ENCODE data around the gene ATP6AP2.
"Not testable (repeated sequence)": the region's sequence is repeated elsewhere in the genome, so short reads cannot be mapped to it uniquely, and the experiment has no call there.

Gene ATP6AP2

DNA sequence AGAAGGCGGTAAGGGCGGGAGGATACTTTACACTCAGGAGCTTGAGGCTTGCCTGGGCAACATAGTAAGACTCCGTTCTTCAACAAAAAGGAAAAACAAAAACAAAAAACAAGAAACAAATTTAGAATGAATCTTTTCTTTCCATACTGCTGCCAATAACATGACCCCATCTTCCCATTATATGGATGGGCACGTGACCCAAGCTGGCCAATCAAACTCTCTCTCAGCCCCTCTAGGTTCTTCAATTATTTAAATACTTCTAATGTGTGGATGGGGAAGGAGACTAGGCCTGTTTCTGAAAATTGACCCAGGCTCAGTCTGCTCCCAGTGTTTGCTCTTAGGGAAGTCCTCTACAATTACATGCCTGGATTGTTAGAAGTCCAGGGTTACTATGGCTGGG lies 22.2 kb upstream of the ATP6AP2 start:
- H3K4me3 ChIP-seq (replicated peaks; ENCODE audit: low read depth, low read length), result no peak overlapping the region
- no peak for DNase-seq (ENCODE audit: extremely low read depth, low read depth)
- TF ChIP-seq, protein P1, sequence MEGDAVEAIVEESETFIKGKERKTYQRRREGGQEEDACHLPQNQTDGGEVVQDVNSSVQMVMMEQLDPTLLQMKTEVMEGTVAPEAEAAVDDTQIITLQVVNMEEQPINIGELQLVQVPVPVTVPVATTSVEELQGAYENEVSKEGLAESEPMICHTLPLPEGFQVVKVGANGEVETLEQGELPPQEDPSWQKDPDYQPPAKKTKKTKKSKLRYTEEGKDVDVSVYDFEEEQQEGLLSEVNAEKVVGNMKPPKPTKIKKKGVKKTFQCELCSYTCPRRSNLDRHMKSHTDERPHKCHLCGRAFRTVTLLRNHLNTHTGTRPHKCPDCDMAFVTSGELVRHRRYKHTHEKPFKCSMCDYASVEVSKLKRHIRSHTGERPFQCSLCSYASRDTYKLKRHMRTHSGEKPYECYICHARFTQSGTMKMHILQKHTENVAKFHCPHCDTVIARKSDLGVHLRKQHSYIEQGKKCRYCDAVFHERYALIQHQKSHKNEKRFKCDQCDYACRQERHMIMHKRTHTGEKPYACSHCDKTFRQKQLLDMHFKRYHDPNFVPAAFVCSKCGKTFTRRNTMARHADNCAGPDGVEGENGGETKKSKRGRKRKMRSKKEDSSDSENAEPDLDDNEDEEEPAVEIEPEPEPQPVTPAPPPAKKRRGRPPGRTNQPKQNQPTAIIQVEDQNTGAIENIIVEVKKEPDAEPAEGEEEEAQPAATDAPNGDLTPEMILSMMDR (IDR thresholded peaks at IDR 0.05; ENCODE audit: low read depth, low read length, missing control alignments), result no peak

DNA sequence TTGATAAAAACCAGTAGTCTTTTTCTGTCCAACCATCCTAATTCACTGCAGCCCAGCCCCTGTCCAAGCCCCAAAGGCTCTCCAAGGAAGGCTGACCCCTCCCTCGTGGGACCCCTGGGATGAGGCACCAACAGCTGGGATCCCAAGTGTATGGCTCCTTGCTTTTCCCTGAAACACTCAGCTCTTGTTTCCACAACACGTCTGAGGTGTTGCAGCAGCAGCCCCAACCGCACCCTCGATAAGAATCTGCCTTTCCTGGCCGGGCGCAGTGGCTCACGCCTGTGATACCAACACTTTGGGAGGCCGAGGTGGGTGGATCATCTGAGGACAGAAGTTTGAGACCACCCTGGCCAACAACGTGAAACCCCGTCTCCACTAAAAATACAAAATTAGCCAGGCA lies 17.0 kb upstream of the ATP6AP2 start:
- no peak for DNase-seq (ENCODE audit: extremely low read depth, low read depth)
- TF ChIP-seq, protein P1 (IDR thresholded peaks at IDR 0.05; ENCODE audit: low read depth, low read length, missing control alignments), result no peak
- H3K4me3 ChIP-seq (replicated peaks; ENCODE audit: low read depth, low read length), result no peak overlapping the region

DNA sequence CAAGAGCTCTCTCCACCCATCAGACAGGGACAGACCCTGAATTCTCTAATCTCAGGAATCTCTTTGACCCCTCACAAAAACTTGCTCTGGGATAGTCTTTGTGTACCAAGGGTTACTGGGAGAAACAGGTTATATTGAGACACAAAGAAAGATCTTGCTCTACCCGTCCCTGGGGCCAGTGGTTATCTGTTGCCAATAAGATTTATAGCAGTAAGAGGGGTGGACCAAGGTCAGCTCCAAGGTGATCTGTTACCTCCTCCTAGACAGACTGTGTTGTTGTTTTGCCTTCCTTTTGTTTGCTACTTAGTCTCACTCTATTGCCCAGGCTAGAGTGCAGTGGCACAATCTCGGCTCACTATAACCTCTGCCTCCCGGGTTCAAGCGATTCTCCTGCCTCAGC lies 16.3 kb upstream of the ATP6AP2 start:
- H3K4me3 ChIP-seq (replicated peaks; ENCODE audit: low read depth, low read length), result no peak overlapping the region
- DNase-seq (ENCODE audit: extremely low read depth, low read depth), result no peak
- TF ChIP-seq, protein P1 (IDR thresholded peaks at IDR 0.05; ENCODE audit: low read depth, low read length, missing control alignments), result no peak

DNA sequence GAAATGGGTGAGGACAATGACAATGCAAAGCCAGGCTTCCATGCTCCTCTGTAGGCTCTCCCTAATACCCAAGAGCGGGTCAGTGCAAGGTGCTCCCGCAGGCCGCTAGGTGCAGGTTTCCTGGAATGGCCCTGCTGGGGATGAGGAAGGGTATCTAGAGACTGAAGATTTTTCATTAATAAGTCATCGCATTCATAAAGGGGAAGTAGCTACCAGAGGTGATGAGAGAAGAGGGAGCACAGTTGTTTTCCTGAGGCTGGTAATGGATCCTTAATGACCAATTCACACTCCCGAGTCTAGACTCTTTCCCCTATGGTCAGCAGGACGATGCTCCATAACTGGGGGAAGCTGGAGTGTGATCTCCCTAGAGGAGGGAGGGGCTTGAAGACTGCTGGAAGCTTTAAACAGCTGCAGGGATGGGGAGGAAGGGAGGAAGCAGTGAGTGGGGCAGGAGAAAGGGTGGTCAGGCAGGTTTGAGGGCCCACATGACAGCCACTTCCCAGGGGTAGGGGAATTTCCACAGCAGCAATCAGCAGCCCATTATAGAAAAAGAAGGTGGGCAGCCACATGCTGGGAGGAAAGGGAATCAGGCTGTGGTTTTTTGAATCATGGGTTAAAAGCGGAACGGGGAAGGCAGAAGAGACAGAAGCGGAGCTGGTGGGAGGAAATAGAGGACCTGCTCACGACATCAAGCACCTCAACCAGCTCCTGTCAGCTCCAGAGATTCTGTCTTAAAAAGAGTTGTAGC lies 10.2 kb upstream of the ATP6AP2 start:
- no peak for DNase-seq (ENCODE audit: extremely low read depth, low read depth)
- H3K4me3 ChIP-seq (replicated peaks; ENCODE audit: low read depth, low read length), result no peak overlapping the region
- TF ChIP-seq, protein P1 (IDR thresholded peaks at IDR 0.05; ENCODE audit: low read depth, low read length, missing control alignments), result no peak

DNA sequence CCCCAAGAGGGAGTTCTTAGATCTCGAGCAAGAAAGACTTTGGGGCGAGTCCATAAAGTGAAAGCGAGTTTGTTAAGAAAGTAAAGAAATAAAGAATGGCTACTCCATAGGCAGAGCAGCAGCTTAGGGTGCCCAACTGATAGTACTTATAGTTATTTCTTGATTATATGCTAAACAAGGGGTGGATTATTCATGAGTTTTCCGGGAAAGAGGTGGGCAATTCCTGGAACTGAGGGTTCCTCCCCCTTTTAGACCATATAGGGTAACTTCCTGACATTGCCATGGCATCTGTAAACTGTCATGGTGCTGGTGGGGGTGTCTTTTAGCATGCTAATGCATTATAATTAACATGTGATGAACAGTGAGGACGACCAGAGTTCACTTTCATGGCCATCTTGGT lies 9.6 kb upstream of the ATP6AP2 start:
- not testable (repeated sequence) for H3K4me3 ChIP-seq (replicated peaks; ENCODE audit: low read depth, low read length); DNase-seq (ENCODE audit: extremely low read depth, low read depth)

DNA sequence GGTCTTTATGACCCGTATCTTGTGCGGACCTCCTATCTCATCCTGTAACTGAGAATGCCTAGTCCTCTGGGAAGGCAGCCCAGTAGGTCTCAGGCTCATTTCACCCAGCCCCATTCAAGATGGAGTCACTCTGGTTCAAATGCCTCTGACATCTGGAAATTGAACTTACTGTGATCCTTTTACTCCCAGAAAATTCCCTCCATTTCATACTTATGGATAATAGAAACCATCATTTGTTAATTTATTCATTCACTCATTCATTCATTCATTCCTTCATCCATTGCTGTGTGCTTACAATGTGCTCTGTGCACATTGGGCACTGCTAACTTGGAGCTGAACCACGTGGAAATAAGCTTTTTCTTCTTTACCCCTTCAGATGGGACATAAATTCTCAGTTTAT lies 9.2 kb upstream of the ATP6AP2 start:
- TF ChIP-seq, protein P1 (IDR thresholded peaks at IDR 0.05; ENCODE audit: low read depth, low read length, missing control alignments), result no peak
- no peak for DNase-seq (ENCODE audit: extremely low read depth, low read depth)
- H3K4me3 ChIP-seq (replicated peaks; ENCODE audit: low read depth, low read length), result no peak overlapping the region

DNA sequence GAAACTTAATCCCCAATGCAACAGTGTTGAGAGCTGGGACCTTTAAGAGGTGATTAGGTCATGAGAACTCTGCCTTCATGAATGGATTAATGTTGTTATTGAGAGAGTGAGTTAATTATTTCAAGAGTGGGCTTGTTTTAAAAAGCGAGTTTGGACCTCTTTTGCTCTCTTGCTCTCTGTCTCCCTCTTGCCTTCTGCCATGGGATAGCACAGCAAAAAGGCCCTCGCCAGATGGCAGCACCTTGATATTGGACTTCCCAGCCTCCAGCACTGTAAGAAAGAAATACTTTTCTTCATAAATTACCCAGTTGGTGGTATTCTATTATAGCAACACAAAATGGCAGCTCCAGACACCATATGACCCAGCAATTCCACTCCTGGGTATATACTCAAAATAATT lies 7.0 kb upstream of the ATP6AP2 start:
- TF ChIP-seq, protein P1 (IDR thresholded peaks at IDR 0.05; ENCODE audit: low read depth, low read length, missing control alignments), result peak; percentile 56
- no peak for DNase-seq (ENCODE audit: extremely low read depth, low read depth)
- H3K4me3 ChIP-seq (replicated peaks; ENCODE audit: low read depth, low read length), result no peak overlapping the region

DNA sequence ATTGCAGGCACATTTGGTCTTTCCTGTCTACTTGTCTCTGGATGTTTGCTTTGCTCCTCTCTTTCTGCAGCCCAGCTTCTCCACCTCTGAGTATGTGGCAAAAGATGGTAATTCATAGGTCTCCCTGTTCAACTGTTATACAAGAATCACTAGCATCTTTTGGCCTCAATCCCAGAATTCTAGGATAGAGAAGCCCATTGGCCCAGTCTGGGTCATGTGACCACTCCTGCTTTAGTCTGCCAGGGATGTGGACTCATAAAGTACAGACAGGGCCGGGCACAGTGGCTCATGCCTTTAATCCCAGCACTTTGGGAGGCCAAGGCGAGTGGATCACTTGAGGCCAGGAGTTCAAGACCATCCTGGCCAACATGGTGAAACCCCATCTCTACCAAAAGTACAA lies 5.4 kb upstream of the ATP6AP2 start:
- not testable (repeated sequence) for DNase-seq (ENCODE audit: extremely low read depth, low read depth); H3K4me3 ChIP-seq (replicated peaks; ENCODE audit: low read depth, low read length)

All from HFF-Myc (cell line).